GM12892 (cell line): Measurements from ENCODE around the gene ZNF532.
"Not testable (repeated sequence)": the region's sequence is repeated elsewhere in the genome, so short reads cannot be mapped to it uniquely, and the experiment has no call there.

Source experiments
- DNase-seq: peaks from one replicate; pipeline ENCODE4 v3.0.0; 2011; ENCODE audit not compliant: insufficient read length
- FAIRE-seq: peaks from 2 replicates; lab custom pipeline; 2011; peaks lifted over from hg19 to GRCh38; lab: Jason Lieb, UNC
- POLR2A ChIP-seq: IDR thresholded peaks from 2 replicates; pipeline ENCODE4 v1.6.1; 2011; ENCODE audit warnings: low read depth, low read length, control low read depth
- POLR2AphosphoS5 ChIP-seq: IDR thresholded peaks from 2 replicates; pipeline ENCODE4 v1.6.1; 2011; ENCODE audit warnings: low read depth, low read length, control low read depth
- TAF1 ChIP-seq: IDR thresholded peaks from 2 replicates; pipeline ENCODE4 v1.6.1; 2011; ENCODE audit warnings: low read depth, mild to moderate bottlenecking, control low read depth, low read length, borderline replicate concordance

The ZNF532 gene

DNA sequence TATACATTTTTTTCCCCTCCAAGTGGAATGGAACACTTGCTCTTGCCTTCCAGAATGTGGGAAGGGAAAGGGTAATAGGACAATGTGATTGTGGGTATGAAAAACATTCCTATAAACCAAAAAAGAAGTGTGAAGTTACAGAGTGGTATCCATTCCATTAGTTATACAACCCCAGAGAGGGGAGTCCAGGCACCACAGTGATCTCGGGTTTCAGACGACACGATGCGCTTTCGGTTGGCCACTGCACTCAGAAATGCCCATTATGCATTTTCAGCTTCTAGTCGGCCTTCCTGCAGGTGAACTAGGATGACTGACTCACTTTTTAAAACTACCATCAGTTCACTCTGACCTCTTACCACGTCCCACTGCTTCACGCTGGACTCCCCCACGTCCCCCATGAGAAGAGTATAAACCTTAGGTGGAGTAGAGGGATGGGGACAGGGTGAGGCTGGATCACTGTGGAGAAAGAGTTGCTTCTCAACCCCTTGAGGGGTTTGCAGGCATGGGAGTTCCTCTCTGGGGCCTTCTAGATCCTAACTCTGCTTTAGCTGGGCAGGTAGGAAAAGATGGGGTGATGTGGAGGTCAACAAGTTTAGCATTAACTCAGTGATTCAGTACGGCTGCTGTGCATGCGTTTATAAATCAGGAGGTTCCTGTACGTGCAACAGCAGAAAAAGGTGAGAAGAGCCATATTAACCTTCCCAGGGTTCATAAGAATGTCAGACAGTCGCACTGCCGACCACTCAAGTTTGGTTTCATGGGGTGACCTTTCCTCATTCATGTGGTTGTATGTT, 50.5 kb downstream of the ZNF532 start:
- TF ChIP-seq POLR2AphosphoS5, result no peak
- TF ChIP-seq TAF1, result no peak
- no peak for TF ChIP-seq POLR2A
- FAIRE-seq, result no peak

DNA sequence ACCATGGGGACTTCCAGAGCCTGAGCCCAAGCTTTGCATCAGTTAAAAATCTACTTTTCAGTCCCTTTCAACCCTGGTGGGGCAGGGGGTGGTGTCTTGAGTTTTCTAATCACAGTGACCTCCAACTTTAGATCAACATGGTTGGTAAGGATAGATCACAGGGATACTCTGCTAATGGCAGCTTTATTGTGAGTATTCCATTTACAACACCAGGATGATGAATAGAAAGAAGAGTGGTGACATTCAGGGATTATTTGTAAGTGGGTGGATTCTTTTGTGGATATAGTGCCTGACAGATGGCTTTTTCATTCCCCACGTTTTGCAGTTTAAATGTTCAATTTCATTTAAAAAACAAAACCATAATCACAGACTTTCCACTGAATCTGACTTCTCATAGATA, 51.3 kb downstream of the ZNF532 start:
- DNase-seq (no peak), FAIRE-seq (no peak)
- no peak for TF ChIP-seq POLR2AphosphoS5
- TF ChIP-seq TAF1, result no peak

More for the DNA sequence above, 50.5 kb downstream of the ZNF532 start:
- no peak for DNase-seq

DNA sequence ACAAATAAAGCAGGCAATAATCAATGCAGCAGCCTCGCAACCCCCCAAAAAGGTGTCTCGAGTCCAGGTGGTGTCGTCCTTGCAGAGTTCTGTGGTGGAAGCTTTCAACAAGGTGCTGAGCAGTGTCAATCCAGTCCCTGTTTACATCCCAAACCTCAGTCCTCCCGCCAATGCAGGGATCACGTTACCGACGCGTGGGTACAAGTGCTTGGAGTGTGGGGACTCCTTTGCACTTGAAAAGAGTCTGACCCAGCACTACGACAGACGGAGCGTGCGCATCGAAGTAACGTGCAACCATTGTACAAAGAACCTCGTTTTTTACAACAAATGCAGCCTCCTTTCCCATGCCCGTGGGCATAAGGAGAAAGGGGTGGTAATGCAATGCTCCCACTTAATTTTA, 55.3 kb downstream of the ZNF532 start:
- FAIRE-seq, DNase-seq: not testable (repeated sequence)

DNA sequence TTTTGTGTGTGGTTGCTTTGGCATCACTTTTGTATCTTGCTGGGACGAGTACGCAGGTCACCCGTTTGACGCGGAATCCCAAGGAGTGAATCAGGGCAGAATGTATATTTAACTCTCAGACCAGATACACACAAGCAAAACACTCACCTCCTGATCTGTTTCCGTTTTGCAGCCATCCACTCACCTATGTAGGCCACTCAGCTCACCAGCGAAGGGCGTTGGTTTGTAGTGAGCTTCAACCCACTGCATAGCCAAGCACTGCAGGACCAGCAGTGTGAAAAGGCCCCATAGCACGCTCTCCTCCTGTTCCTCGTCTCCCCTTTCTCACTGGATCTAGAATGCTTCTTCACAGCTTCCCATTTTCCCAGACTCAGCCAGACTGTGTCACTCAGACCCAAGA, 58.3 kb downstream of the ZNF532 start:
- TF ChIP-seq POLR2AphosphoS5, result no peak
- no peak for TF ChIP-seq TAF1
- TF ChIP-seq POLR2A, result no peak
- no peak for DNase-seq
- no peak for FAIRE-seq

DNA sequence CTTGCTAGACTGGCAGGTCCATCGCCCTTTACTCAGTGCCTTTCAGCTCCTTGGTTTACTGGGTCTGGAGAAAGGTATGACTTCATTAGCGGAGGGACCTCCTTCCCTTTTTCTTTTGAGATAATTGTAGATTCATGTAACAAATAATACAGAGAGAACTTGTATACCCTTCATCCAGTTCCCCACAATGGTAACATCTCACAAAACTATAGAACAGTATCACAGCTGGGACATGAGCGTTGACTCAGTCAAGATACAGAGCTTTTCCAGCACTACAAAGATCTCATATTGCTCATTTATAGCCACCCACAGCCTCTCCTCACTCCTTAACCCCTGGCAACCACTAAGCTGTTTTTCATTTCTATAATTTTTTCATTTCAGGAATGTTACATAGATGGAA, 59.8 kb downstream of the ZNF532 start:
- FAIRE-seq (no peak), DNase-seq (no peak)
- TF ChIP-seq POLR2A, result no peak

DNA sequence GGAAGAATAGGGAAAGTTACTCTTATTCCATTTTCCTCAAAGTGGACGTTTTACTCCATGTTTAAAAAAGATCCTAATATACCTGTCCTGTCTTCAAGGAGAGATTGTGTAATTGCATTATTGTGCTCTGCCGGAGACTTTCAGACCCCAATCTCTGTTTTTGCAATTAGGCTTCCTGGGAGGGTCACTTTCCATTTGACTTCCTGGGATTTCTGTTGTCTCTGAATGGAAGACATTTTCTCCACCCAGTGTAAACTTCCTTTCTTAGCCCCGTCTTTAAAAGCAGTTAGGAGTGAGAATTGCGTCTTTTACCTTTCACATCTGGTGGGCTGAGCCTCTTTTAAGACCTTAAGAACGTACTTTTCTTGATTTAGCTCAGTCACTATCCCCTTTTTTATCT, 63.0 kb downstream of the ZNF532 start:
- no peak for TF ChIP-seq TAF1
- TF ChIP-seq POLR2AphosphoS5, result no peak
- no peak for TF ChIP-seq POLR2A
- FAIRE-seq, result no peak
- DNase-seq, result no peak

DNA sequence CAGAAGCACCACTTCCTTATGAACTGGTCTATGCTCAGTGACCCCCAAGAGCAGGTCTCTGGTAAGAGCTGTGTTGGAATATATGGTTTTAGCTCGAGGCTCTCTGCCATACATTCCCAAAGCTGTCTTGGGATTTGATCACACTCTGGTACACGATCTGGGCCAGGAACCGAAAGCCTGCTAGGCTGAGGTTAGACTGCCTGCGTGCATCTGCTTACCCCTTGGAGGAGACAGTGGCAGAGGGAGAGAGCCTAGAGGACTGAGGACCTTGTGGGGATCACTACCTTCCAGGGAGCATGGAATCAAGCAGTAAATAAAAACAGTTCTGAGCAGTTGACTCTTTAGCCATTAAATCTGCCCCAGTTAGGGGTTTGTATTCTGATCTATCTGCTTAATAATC, 63.7 kb downstream of the ZNF532 start:
- TF ChIP-seq POLR2A (no peak), POLR2AphosphoS5 (no peak), TAF1 (no peak)
- no peak for DNase-seq
- no peak for FAIRE-seq

DNA sequence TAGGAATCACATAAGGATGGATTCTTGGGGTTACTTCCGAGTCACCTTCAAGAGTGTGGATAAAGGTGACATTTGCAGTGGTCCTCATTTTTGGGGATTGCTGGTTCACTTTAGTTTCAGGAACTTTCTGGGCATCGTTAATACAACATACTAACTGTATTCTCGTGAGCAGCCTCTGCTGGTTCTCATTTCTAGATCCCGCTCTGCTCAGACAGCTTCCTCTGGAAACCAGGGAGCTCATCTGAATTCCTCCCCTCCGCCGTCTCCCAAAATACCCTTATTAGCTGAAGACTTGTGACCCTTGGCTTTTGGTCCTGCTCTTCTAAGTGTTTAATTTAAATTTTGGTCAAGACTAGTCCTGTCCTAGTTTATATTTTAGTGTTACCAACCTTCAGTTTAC, 64.5 kb downstream of the ZNF532 start:
- TF ChIP-seq TAF1, result no peak
- TF ChIP-seq POLR2A, result no peak
- no peak for TF ChIP-seq POLR2AphosphoS5
- no peak for FAIRE-seq

DNA sequence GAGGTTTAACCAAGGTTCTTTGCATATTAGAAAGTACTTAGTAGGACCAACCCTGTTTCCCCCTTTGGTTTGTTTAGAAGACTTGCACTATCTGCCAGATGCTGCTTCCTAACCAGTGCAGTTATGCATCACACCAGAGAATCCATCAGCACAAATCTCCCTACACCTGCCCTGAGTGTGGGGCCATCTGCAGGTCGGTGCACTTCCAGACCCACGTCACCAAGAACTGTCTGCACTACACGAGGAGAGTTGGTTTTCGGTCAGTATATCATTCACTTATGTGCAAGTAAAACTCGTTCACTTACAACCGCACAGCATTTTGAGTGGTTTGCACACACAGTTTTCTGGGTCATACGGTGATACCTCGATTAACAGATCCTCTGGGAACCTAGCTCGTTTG, 69.7 kb downstream of the ZNF532 start:
- DNase-seq, result no peak
- FAIRE-seq, result no peak
- no peak for TF ChIP-seq POLR2AphosphoS5
- TF ChIP-seq TAF1, result no peak
- no peak for TF ChIP-seq POLR2A

More for the DNA sequence above, 64.5 kb downstream of the ZNF532 start:
- DNase-seq, result no peak

DNA sequence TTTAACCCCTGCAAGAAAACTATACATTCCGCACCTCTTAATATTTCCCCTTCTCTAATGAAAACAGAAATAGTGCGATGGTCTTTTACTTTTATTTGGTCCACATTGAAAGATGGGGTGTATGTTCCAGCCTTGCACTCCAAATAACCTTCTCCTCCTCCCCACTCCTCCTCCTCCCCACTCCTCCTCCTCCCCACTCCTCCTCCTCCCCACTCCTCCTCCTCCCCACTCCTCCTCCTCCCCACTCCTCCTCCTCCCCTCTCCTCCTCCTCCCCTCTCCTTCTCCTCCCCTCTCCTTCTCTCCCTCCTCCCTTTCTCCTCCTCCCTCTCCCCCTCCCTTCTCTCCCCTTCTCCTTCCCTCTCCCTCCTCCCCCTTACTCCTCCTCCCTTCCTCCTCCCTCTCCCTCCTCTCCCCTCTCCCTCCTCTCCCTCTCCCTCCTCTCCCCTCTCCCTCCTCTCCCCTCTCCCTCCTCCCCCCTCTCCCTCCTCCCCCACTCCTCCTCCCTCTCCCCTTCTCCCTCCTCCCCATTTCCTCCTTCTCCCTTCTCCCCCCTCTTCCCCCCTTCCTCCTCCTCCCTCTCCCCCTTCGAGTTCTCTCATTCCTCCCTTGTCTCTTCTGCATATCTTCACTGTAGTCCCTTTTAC, 70.4 kb downstream of the ZNF532 start:
- TF ChIP-seq POLR2A (no peak), TAF1 (no peak), POLR2AphosphoS5 (no peak)
- FAIRE-seq (no peak), DNase-seq (no peak)

DNA sequence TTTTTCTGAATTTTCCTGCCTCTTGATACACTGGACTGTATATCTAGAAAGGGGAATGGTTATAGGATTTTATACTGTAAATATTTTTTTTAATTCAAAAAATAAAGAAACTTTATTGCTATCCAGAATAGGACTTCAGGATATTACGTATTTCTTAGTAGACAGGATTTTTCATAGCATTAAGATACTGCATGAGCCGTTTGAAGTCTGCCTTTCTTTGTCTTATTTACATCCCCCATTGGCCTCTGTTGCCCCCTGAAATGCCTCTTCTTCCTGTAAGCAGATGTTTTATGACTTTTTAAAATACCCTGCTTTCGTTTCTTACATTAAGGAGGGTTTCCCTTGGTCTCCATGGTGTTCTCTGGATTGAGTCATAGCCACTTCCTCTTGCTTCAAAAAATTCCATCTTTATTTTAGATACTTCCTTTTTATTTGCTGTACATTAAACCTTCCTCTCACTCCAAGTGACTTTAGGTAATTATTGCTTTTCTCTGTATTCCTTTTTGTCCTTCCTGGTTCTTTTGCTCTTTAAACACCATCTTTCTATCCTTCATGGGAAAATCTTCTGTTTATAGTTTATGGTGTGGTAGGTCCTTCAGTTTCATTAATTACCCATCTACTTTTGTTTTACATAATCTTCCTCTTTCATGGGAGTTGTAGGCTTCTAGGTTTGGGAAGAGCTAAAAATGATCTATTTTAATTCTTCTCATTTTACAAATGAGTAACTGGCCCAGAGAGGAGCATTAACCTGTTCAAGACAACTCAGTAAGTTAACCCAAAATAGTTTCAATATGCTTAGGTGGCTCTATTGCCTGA, 72.6 kb downstream of the ZNF532 start:
- DNase-seq (no peak), FAIRE-seq (no peak)
- TF ChIP-seq POLR2AphosphoS5 (no peak), TAF1 (no peak), POLR2A (no peak)
